Epithelial cell of proximal tubule (primary cell): ENCODE results near the gene BEGAIN. TPM values are rescaled to one million over a fixed set of nuclear protein-coding genes. Genes with fewer than 3 reads are reported as not detected.

Experiments
- DNase-seq: peaks from one replicate; pipeline ENCODE4 v3.0.0-alpha.2; 2011; ENCODE audit warnings: low read depth
- H3K4me3 ChIP-seq: 2 replicates; pipeline ENCODE4 v1.5.1; 2011; ENCODE audit warnings: low read depth, mild to moderate bottlenecking, low read length
- CTCF ChIP-seq: conservative IDR thresholded peaks from 2 replicates; pipeline ENCODE4 v1.5.1; 2012; ENCODE audit warnings: low read depth, mild to moderate bottlenecking, low read length
- total RNA-seq: library from RNA; depleted of rRNA; stranded (reverse); fragments of >200 nt; gene quantifications from 2 replicates; pipeline ENCODE4 v1.2.3, GENCODE V29; 2015

Gene BEGAIN
- total RNA-seq, 1 donor from 2014 or later = 1.4 TPM

DNA sequence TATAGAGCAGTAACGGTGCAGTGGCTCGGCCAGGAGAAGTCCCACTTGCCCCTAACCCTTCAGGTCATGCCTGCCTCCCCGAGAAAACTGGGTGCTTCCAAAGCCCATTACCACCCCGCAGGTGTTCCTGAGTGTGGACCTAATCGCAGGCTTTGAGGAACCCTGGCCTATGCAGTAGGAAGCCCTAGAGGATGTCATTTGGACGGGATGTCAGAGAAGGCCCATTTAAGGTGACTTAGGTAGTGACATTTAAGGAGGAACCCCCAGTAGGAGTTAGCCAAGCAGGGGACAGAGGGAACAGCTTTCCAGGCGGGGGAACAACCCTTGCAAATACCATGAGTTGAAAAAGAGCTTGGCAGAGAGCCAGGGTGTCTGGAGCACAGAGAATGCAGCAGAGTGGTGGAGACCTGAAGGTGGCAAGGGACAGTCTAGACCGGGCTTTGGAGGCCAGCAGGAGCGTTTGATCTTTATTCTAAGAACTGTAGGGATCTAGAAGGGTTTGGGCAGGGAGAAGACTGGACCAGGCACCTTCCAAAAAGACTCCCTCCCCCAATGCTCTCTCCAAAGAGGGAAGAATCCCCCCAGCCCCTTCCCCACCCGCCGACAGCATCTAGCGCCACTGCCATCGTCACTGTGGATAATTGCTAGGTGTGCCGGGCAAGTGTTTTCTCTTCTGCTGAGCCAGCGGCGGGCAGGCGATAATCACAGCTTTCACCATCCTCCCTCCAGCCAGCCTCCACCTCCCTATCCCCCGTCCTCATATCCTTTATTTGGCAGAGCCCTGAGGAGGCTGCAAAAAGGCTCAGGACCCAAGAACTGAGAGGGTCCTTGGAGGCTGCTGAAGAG is 33.3 kb upstream of the BEGAIN start:
- no peak for TF ChIP-seq CTCF
- no peak overlapping the region for H3K4me3 ChIP-seq
- DNase-seq = no peak

DNA sequence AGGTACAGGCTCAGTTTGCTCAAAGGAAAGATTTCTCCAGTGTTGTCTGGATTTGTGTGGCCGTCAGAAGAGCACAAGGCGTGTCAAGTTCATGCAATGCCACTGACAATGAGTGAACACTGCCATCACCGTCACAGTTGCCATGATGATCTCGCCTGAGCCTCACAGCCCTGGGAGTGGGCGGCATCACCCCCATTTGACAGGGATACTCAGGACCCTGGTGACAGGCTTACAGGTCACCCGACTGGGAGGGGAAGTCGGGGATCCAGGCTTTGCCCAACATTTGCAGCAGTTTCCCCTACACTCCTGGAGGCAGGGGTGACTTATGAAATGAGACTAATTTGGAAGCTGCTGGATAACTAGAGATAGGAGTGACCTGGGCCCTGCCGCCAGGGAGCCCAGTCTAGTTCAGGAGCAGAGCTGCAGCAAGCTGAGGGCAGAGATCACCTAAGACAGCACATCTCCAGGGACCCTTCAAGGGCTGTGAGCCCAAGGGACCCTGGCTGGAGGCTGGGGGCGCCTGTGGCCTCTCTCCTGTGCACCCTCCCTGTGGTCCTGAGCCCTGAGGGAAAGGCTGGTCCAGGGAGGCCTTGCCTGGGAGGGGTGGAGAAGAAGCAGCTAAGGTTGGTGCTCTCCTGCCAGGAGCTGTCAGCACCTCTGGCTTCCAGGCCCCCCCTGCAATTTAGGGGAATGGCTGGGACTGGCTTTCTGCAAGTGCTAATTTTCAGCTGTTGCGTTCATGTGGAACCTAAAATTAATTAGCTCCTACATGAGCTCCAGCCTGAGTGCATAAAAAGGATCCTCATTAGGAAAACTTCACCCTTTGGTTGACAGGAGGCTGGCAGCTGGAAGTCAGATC is 32.4 kb upstream of the BEGAIN start:
- no peak overlapping the region for H3K4me3 ChIP-seq
- no peak for TF ChIP-seq CTCF
- DNase-seq = no peak

DNA sequence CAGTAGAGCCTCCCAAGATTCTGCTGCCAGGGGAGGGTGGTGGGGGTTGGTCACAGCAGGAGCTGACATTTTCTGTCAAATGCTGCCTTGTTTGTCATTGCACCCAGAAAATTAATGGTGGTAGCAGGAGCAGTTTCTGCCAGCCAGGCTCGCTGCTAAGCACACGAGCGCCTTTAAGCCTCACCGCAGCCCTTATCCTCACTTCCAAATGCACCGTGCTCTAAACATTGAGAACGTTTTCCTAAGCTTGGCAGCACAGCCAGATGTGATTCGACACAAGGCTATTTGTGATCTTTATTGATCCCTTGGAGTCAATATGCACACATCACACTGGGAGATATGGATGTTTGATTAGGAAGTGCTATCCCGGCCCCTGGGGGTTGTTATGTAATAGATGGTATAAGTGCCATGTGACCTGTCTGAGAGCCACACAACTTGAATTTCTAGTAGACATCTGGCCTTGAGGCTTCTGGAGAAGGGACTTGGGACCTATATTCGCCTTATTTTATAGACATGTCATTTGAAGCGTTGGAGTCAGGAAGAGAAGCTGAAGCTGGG is 31.6 kb upstream of the BEGAIN start:
- no peak for TF ChIP-seq CTCF
- DNase-seq = no peak
- H3K4me3 ChIP-seq = no peak overlapping the region

DNA sequence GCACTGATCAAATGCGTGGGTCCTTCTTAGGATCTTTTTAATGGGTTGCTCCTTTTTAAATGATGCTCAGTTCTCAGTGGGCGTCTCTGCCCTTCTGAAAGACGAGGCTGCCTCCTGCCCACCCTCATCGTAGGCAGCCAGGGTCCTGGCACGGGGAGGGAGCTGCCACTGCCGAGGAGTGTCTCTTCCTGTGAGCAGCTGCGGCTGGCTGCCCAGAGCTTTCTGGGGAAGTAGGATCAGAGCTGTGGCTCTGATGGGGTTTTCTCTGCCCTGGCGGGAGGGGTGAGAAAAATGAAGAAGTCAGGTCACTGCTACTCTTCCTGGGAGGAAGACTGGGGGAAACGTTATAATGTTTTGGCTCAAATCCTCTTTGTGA is 31.1 kb upstream of the BEGAIN start:
- DNase-seq = no peak
- TF ChIP-seq CTCF = no peak
- H3K4me3 ChIP-seq = no peak overlapping the region

GRCh38 chr14:100617410-100618317 is 30.4 kb upstream of the BEGAIN start:
- no peak for TF ChIP-seq CTCF
- H3K4me3 ChIP-seq = no peak overlapping the region
- no peak for DNase-seq

- TF ChIP-seq CTCF = no peak
- no peak overlapping the region for H3K4me3 ChIP-seq
- DNase-seq = no peak
Measured at GRCh38 chr14:100616854-100617409, 29.7 kb upstream of the BEGAIN start.
